HCEC 1CT (cell line): Measurements from ENCODE around the gene SLC2A6.

Source experiments
- DNase-seq: peaks from one replicate; pipeline ENCODE4 v3.0.0-alpha.2; 2017

The SLC2A6 gene

GRCh38 chr9:133515615-133516255, 36.8 kb upstream of the SLC2A6 start:
- DNase-seq, result no peak

GRCh38 chr9:133515240-133515610, 36.3 kb upstream of the SLC2A6 start:
- no peak for DNase-seq

- DNase-seq, result no peak
These were observed 35.8 kb upstream of the SLC2A6 start for GRCh38 chr9:133514460-133515239.

GRCh38 chr9:133513214-133514100, 34.6 kb upstream of the SLC2A6 start:
- DNase-seq, result no peak

- no peak for DNase-seq
These were observed 33.6 kb upstream of the SLC2A6 start for GRCh38 chr9:133512253-133513213.

GRCh38 chr9:133511607-133512006, 32.7 kb upstream of the SLC2A6 start:
- DNase-seq, result no peak

GRCh38 chr9:133510926-133511505, 32.1 kb upstream of the SLC2A6 start:
- DNase-seq, result no peak

- no peak for DNase-seq
These were observed 30.5 kb upstream of the SLC2A6 start for GRCh38 chr9:133509179-133510083.

GRCh38 chr9:133508046-133508445, 29.1 kb upstream of the SLC2A6 start:
- no peak for DNase-seq

- DNase-seq, result no peak
These were observed 28.5 kb upstream of the SLC2A6 start for GRCh38 chr9:133507246-133507965.

GRCh38 chr9:133506653-133507038, 27.7 kb upstream of the SLC2A6 start:
- DNase-seq, result peak; percentile 58

GRCh38 chr9:133505901-133506652, 27.2 kb upstream of the SLC2A6 start:
- no peak for DNase-seq

GRCh38 chr9:133505186-133505830, 26.4 kb upstream of the SLC2A6 start:
- no peak for DNase-seq

GRCh38 chr9:133502112-133502511, 23.2 kb upstream of the SLC2A6 start:
- DNase-seq, result no peak

GRCh38 chr9:133499892-133500270, 21.0 kb upstream of the SLC2A6 start:
- DNase-seq, result no peak

GRCh38 chr9:133499132-133499891, 20.4 kb upstream of the SLC2A6 start:
- no peak for DNase-seq

GRCh38 chr9:133496861-133497842, 18.3 kb upstream of the SLC2A6 start:
- DNase-seq, result no peak
